Heart left ventricle (tissue), 16 donors: ENCODE data around the gene TM9SF3. TPM values are rescaled to one million over a fixed set of nuclear protein-coding genes. Genes with fewer than 3 reads are reported as not detected.

ENCODE experiments used
- ATAC-seq, 4 donors: fragments of 200-7000 bp; cut with Tn5 transposase; one replicate each; pipeline ENCODE4 v1.9.1; 2020 to 2022; ENCODE audit warnings: moderate library complexity in 4 of 4, mild to moderate bottlenecking in 3 of 4, moderate number of reproducible peaks in 1 of 4
- DNase-seq, 5 donors: peaks; one replicate each; pipeline ENCODE4 v3.0.0-alpha.2; 2020
- H3K27ac ChIP-seq, 12 donors: fragments of 200-600 bp; sonication (generic) in 4 of 12; one replicate each; pipeline versions ENCODE4 v1.5.0 to v1.8.0; 2016 to 2022; ENCODE audit warnings: mild to moderate bottlenecking in 2 of 12
- H3K27me3 ChIP-seq, 9 donors: fragments of 200-600 bp; sonication (generic) in 2 of 9; one replicate each; pipeline versions ENCODE4 v1.5.1 to v1.8.0; 2016 to 2022; ENCODE audit warnings: mild to moderate bottlenecking in 3 of 9
- H3K36me3 ChIP-seq, 9 donors: fragments of 200-600 bp; sonication (generic) in 2 of 9; one replicate each; pipeline versions ENCODE4 v1.5.0 to v1.8.0; 2018 to 2022; ENCODE audit warnings: mild to moderate bottlenecking in 2 of 9
- H3K4me1 ChIP-seq, 12 donors: fragments of 200-600 bp; sonication (generic) in 4 of 12; one replicate each; pipeline versions ENCODE4 v1.5.0 to v1.8.0; 2016 to 2022; ENCODE audit warnings: mild to moderate bottlenecking in 3 of 12
- H3K4me3 ChIP-seq, 12 donors: fragments of 200-600 bp; sonication (generic) in 4 of 12; one replicate each; pipeline versions ENCODE4 v1.5.0 to v1.8.0; 2017 to 2022; ENCODE audit warnings: mild to moderate bottlenecking in 9 of 12, moderate library complexity in 4 of 12
- H3K9me3 ChIP-seq, 12 donors: fragments of 200-600 bp; sonication (generic) in 4 of 12; one replicate each; pipeline versions ENCODE4 v1.5.0 to v1.8.0; 2016 to 2022; ENCODE audit warnings: mild to moderate bottlenecking in 1 of 12
- POLR2A ChIP-seq, 2 donors: fragments of 450-650 bp; IDR thresholded peaks; one replicate each; pipeline ENCODE4 v1.6.1; 2017; ENCODE audit warnings: antibody characterized with exemption in 2 of 2, mild to moderate bottlenecking in 2 of 2, moderate library complexity in 2 of 2
- WGBS, 4 donors: extraction: QIAGEN DNeasy Blood & Tissue Kit in 2 of 4; methylation state at CpG; one replicate each; pipeline versions ENCODE4 v1.1.5 to v1.1.7; 2013 to 2018; 5-methylcytosine and 5-hydroxymethylcytosine counted together
- intact Hi-C, 10 donors: fragments of 100-400 bp; cut with DNase I; formaldehyde crosslinking; loops; one replicate each; pipeline versions ENCODE4 v1.11.1 to v1.14.2; 2022
- polyA plus RNA-seq, 2 donors: library from polyadenylated mRNA; stranded (reverse); fragments of 200-250 nt; gene quantifications; one replicate each; pipeline ENCODE4 v1.2.3, GENCODE V29; 2013
- total RNA-seq, 9 donors: library from RNA; depleted of rRNA in 2 of 9; stranded (reverse); fragments of >200 nt in 2 of 9; fragmentation: NEBNext Ultra II Directional in 3 of 9; extraction: Animal tissue kit (Norgen Biotek cat#: 25700) in 3 of 9; gene quantifications; one replicate each; pipeline versions ENCODE4 v1.1.0 to v1.2.4, GENCODE V29; 2016 to 2023
- TF ChIP-seq, protein P1 (sequence below), 12 donors: fragments of 200-600 bp; sonication (generic) in 4 of 12; IDR thresholded peaks; one replicate each; pipeline versions ENCODE4 v1.5.0 to v1.8.0; 2018 to 2022; ENCODE audit warnings: antibody characterized with exemption in 12 of 12, mild to moderate bottlenecking in 5 of 12
- donor health status: ischemic (EF 13 %, LVEDD 7.1; RV severe dilation, severe dysfunction).
- donor health status: healthy with polysubstance abuse.
- donor health status: DM: no; HTN: yes; CAD: no.
- donor health status: DM: no; HTN: no; CAD: no.
- donor health status: ischemic (EF 25% LVEDD 6.9; RV normal size, moderate dysfunction).
- donor health status: ischemic (EF 25% LVEDD 5.7; RV mildly dilated, moderate dysfunction).
- donor health status: healthy.
- donor health status: DM: yes; HTN: yes; CAD: no.
- donor health status: ischemic (EF 35%, LVEDD 5.7; RV mildly dilated, moderate dysfunction).
- donor health status: nonischemic (EF 11% LVEDD 7.7; RV severe dilation, severe dysfunction).
- donor health status: DM: yes; HTN: yes; CAD: no.
- donor health status: PGD.
- donor health status: ischemic (EF 29% LVEDD 5.4; RV normal size, mild dysfunction).
- donor health status: nonischemic (EF 23%, LVEDD 6.1; RV moderate dilation, normal function).

TM9SF3 gene
- total and polyA plus RNA-seq, 11 donors, result 14.9 to 75.6 (median 61.1) TPM

DNA sequence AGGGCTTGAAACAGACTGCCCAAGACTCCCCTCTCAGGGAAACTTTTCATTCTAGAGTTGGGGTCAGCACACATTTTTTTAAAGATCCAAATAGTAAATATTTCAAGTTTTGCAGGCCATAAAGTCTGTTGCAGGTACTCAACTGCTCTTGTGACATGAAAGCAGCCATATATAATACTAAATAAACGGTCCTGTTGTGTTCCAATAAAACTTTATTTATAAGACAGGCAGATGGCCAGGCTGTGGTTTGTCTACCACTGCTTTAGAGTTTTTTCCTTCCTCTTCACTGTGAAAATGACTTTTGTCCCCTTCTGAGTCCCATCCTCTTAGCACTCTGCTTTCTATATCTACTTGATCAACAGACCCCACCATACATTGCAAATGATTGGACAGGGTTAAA is 40.5 kb upstream of the TM9SF3 start:
- 78 to 91% (median 88%) methylated on average over 1 of the region's 1 CpG for WGBS, 4 donors
- Histone ChIP-seq H3K27ac (no peak overlapping the region), H3K9me3 (no peaks in the 10 kb centered on the region), H3K4me3 (no peak overlapping the region), H3K4me1 (no peaks in the 10 kb centered on the region), H3K27me3 (no peaks in the 10 kb centered on the region), H3K36me3 (peaks cover 0 to 60% (median 0%) of the 10 kb centered on the region in 9 donors)
- no peak for ATAC-seq
- TF ChIP-seq, protein P1, sequence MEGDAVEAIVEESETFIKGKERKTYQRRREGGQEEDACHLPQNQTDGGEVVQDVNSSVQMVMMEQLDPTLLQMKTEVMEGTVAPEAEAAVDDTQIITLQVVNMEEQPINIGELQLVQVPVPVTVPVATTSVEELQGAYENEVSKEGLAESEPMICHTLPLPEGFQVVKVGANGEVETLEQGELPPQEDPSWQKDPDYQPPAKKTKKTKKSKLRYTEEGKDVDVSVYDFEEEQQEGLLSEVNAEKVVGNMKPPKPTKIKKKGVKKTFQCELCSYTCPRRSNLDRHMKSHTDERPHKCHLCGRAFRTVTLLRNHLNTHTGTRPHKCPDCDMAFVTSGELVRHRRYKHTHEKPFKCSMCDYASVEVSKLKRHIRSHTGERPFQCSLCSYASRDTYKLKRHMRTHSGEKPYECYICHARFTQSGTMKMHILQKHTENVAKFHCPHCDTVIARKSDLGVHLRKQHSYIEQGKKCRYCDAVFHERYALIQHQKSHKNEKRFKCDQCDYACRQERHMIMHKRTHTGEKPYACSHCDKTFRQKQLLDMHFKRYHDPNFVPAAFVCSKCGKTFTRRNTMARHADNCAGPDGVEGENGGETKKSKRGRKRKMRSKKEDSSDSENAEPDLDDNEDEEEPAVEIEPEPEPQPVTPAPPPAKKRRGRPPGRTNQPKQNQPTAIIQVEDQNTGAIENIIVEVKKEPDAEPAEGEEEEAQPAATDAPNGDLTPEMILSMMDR (IDR thresholded peaks at IDR 0.05), result no peak
- no peak for TF ChIP-seq POLR2A (IDR thresholded peaks at IDR 0.05)
- intact Hi-C loops, result no loop called here
- no peak for DNase-seq

DNA sequence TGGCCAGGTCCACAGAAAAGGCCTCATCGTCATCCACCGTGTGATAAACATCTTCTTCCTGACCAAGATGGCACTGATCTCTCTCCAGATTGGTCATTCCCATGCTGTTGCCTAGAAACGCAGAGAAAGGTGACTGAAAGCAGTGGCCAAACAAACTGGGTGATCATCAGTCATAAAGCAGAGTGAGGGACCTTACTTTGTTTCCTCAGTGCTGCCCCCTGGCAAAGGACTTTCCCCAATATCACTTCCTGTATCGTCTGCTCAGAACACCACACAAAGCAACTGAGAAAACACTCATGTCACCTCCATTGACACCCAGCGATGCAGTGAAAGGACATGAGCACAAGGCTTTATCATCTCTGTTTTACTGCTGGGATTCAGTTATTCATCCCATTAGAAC is 40.0 kb upstream of the TM9SF3 start:
- DNase-seq (no peak), ATAC-seq (no peak)
- intact Hi-C loops, result no loop called here
- no peaks in the 10 kb centered on the region for H3K9me3 ChIP-seq
- H3K4me3 ChIP-seq, result no peak overlapping the region
- TF ChIP-seq POLR2A (IDR thresholded peaks at IDR 0.05), result no peak
- TF ChIP-seq, protein P1 (IDR thresholded peaks at IDR 0.05), result no peak
- peaks cover 0 to 65% (median 0%) of the 10 kb centered on the region in 9 donors for H3K36me3 ChIP-seq
- H3K27ac ChIP-seq, result no peak overlapping the region
- H3K27me3 ChIP-seq, result no peaks in the 10 kb centered on the region
- 74 to 86% (median 79%) methylated on average over 5 of the region's 5 CpGs for WGBS, 4 donors
- no peaks in the 10 kb centered on the region for H3K4me1 ChIP-seq

DNA sequence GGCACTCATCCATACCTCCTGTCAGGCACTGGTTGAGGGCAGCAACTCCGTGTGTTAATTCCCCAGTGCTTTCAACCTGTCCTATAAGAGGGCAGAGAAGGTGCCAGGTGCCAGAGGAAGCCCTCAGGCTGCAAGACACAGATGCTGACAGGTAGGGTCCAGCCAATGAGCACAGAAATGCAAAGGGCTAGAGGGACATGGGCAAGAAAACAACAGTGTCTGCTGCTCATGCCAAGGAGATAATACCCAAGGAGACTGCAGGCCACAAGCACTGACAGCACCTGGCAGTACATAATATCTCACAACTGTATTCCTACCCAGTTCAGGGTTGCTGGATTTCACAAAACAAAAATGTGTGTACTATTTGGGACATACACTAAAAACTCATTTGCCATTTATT is 38.4 kb upstream of the TM9SF3 start:
- DNase-seq (no peak), ATAC-seq (no peak)
- Histone ChIP-seq H3K4me3 (no peak overlapping the region), H3K36me3 (peaks cover 0 to 80% (median 0%) of the 10 kb centered on the region in 9 donors), H3K27me3 (no peaks in the 10 kb centered on the region), H3K27ac (no peak overlapping the region), H3K9me3 (no peaks in the 10 kb centered on the region), H3K4me1 (peaks cover 0 to 3% (median 1%) of the 10 kb centered on the region in 12 donors)
- 45 to 67% (median 54%) methylated on average over 1 of the region's 1 CpG for WGBS, 4 donors
- intact Hi-C loops, result no loop called here
- TF ChIP-seq POLR2A (IDR thresholded peaks at IDR 0.05), result no peak
- TF ChIP-seq, protein P1 (IDR thresholded peaks at IDR 0.05), result no peak

DNA sequence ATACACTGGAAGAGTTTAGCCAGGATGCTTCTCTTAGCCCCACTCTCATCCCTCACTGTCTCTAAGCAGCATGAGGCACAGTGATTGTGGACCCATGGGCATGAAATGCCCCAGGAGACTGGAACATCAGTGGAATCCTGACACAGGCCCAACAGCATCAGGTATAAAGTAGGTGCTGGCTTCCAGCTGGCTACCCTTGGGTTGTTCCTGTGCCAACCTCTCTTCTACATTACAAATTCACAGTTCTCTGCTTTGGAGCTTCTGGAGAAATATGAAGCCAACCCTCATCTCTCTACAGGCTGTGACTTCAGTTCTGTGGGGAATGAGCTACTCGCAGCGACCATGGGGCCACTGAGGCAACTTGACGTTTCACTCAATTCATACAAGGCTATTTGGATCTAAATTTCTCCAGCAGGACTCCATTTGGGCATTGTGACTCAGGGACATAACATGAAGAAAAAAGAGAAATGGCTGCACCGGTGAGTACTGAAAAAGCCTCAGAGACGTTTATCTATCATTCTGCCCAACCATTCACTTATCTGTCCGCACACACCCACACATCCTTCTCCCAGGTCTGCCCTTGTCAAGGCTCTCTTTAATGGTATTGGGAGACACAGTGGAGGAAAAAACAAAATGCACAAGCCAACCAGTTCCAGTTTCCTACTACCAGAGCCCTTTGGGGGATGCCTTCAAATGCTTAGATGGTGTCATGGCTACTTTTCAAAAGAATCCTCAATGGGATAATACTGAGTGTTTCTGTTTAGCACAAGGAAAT is 35.4 kb upstream of the TM9SF3 start:
- Histone ChIP-seq H3K4me1 (peaks cover 0 to 33% (median 22%) of the 10 kb centered on the region in 12 donors), H3K4me3 (no peak overlapping the region), H3K9me3 (no peaks in the 10 kb centered on the region), H3K27ac (no peak overlapping the region), H3K27me3 (no peaks in the 10 kb centered on the region), H3K36me3 (peaks cover 0 to 98% (median 0%) of the 10 kb centered on the region in 9 donors)
- intact Hi-C loops, result no loop called here
- no peak for TF ChIP-seq POLR2A (IDR thresholded peaks at IDR 0.05)
- TF ChIP-seq, protein P1 (IDR thresholded peaks at IDR 0.05), result no peak
- ATAC-seq, result no peak
- WGBS, 4 donors, result 72 to 80% (median 78%) methylated on average over 6 of the region's 6 CpGs
- no peak for DNase-seq
